ENCODE measurements around the gene PLAC1. TPM values are rescaled to one million over a fixed set of nuclear protein-coding genes. Genes with fewer than 3 reads are reported as not detected.

PLAC1 gene
- total RNA-seq, 1 experiment from 2014 or later: 0.34 TPM

GRCh38 chrX:134566506-134566905 is 91.8 kb downstream of the PLAC1 start:
- intact Hi-C loops (cut with micrococcal nuclease): no loop called here
- ChIA-PET POLR2A (no interaction called here), CTCF (no interaction called here), RAD21 (ENCODE audit: low non-redundant PET in 1 of 2, low total read pairs in 2 of 2, uncharacterized antibody in 2 of 2, unreplicated experiment in 2 of 2) (no interaction called here)
- Histone ChIP-seq H3K9me2 (ENCODE audit: insufficient read depth) (no peaks in the 10 kb centered on the region), H2AFZ (ENCODE audit: low read depth, low read length, poor library complexity, severe bottlenecking) (no peak overlapping the region), H3K27me3 (ENCODE audit: insufficient read depth, low read length) (peaks cover under 1% of the 10 kb centered on the region; the same call in 1 of the 2 replicates), H4K20me1 (ENCODE audit: insufficient read depth) (no peaks in the 10 kb centered on the region), H3K79me2 (ENCODE audit: insufficient read depth, low read length) (no peaks in the 10 kb centered on the region), H3K36me3 (ENCODE audit: control insufficient read depth in 1 of 2, insufficient read depth in 2 of 2, low read length in 2 of 2) (no peaks in the 10 kb centered on the region), H3K9ac (ENCODE audit: low read length) (no peak overlapping the region), H3K4me2 (ENCODE audit: low read length) (no peak overlapping the region), H3K4me3 (replicated peaks in 1 of 2; ENCODE audit: low read depth in 1 of 2, low read length in 2 of 2) (no peak overlapping the region), H3K9me3 (ENCODE audit: control insufficient read depth in 1 of 2, insufficient read depth in 1 of 2, low read depth in 1 of 2, low read length in 2 of 2) (no peaks in the 10 kb centered on the region), H3K4me1 (ENCODE audit: control insufficient read depth in 1 of 2, insufficient read depth in 2 of 2, low read length in 2 of 2) (no peaks in the 10 kb centered on the region), H3K27ac (ENCODE audit: low read depth, low read length) (no peak overlapping the region)
- ATAC-seq: no peak
- DNase-seq (ENCODE audit: low read depth, low spot score): no peak
- BruUV-seq (replicated peaks): no TSS peak
- TF ChIP-seq POLR2AphosphoS5 (IDR thresholded peaks at IDR 0.05; ENCODE audit: low read depth, low read length): no peak
- TF ChIP-seq FOSL1 (IDR thresholded peaks at IDR 0.05; ENCODE audit: low read depth): no peak
- TF ChIP-seq SIN3A (IDR thresholded peaks at IDR 0.05; ENCODE audit: low read depth): no peak
- TF ChIP-seq, protein P1, sequence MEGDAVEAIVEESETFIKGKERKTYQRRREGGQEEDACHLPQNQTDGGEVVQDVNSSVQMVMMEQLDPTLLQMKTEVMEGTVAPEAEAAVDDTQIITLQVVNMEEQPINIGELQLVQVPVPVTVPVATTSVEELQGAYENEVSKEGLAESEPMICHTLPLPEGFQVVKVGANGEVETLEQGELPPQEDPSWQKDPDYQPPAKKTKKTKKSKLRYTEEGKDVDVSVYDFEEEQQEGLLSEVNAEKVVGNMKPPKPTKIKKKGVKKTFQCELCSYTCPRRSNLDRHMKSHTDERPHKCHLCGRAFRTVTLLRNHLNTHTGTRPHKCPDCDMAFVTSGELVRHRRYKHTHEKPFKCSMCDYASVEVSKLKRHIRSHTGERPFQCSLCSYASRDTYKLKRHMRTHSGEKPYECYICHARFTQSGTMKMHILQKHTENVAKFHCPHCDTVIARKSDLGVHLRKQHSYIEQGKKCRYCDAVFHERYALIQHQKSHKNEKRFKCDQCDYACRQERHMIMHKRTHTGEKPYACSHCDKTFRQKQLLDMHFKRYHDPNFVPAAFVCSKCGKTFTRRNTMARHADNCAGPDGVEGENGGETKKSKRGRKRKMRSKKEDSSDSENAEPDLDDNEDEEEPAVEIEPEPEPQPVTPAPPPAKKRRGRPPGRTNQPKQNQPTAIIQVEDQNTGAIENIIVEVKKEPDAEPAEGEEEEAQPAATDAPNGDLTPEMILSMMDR (IDR thresholded peaks at IDR 0.05 in 2 of 3, conservative IDR thresholded peaks at IDR 0.05 in 1 of 3; ENCODE audit: borderline replicate concordance in 1 of 3, insufficient read depth in 1 of 3, low read depth in 2 of 3, low read length in 2 of 3): no peak
- no peak for TF ChIP-seq ATF3 (IDR thresholded peaks at IDR 0.05)
- no peak for TF ChIP-seq EZH2 (IDR thresholded peaks at IDR 0.05)
- TF ChIP-seq ELF1 (IDR thresholded peaks at IDR 0.05; ENCODE audit: borderline replicate concordance, low read depth): no peak
- TF ChIP-seq, protein P2, sequence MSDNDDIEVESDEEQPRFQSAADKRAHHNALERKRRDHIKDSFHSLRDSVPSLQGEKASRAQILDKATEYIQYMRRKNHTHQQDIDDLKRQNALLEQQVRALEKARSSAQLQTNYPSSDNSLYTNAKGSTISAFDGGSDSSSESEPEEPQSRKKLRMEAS (IDR thresholded peaks at IDR 0.05): no peak
- TF ChIP-seq POLR2A (IDR thresholded peaks at IDR 0.05; ENCODE audit: borderline replicate concordance, extremely low read depth, insufficient read depth, insufficient read length): no peak
- TF ChIP-seq SP1 (IDR thresholded peaks at IDR 0.05; ENCODE audit: low read depth): no peak
- TF ChIP-seq JUND (IDR thresholded peaks at IDR 0.05): no peak
- TF ChIP-seq EZH2phosphoT487 (IDR thresholded peaks at IDR 0.05; ENCODE audit: borderline replicate concordance): no peak
- TF ChIP-seq EGR1 (IDR thresholded peaks at IDR 0.05; ENCODE audit: low read depth): no peak
- TF ChIP-seq ZFX (IDR thresholded peaks at IDR 0.05): no peak
- TF ChIP-seq, protein P3, sequence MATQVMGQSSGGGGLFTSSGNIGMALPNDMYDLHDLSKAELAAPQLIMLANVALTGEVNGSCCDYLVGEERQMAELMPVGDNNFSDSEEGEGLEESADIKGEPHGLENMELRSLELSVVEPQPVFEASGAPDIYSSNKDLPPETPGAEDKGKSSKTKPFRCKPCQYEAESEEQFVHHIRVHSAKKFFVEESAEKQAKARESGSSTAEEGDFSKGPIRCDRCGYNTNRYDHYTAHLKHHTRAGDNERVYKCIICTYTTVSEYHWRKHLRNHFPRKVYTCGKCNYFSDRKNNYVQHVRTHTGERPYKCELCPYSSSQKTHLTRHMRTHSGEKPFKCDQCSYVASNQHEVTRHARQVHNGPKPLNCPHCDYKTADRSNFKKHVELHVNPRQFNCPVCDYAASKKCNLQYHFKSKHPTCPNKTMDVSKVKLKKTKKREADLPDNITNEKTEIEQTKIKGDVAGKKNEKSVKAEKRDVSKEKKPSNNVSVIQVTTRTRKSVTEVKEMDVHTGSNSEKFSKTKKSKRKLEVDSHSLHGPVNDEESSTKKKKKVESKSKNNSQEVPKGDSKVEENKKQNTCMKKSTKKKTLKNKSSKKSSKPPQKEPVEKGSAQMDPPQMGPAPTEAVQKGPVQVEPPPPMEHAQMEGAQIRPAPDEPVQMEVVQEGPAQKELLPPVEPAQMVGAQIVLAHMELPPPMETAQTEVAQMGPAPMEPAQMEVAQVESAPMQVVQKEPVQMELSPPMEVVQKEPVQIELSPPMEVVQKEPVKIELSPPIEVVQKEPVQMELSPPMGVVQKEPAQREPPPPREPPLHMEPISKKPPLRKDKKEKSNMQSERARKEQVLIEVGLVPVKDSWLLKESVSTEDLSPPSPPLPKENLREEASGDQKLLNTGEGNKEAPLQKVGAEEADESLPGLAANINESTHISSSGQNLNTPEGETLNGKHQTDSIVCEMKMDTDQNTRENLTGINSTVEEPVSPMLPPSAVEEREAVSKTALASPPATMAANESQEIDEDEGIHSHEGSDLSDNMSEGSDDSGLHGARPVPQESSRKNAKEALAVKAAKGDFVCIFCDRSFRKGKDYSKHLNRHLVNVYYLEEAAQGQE (IDR thresholded peaks at IDR 0.05; ENCODE audit: low read depth): no peak
- TF ChIP-seq SRF (IDR thresholded peaks at IDR 0.05; ENCODE audit: low read depth): no peak
- TF ChIP-seq CBX3 (IDR thresholded peaks at IDR 0.05; ENCODE audit: low read depth): no peak
- no peak for TF ChIP-seq ZNF274 (IDR thresholded peaks at IDR 0.05; ENCODE audit: low read depth, low read length)
